K562 (cell line): ENCODE results near the gene TAC3. TPM values are rescaled to one million over a fixed set of nuclear protein-coding genes. Genes with fewer than 3 reads are reported as not detected.

Source experiments
- CBFB ChIP-seq: sonication (generic); formaldehyde crosslinking; IDR thresholded peaks from 2 replicates; pipeline ENCODE4 v1.4.0; 2020; ENCODE audit warnings: mild to moderate bottlenecking, missing genetic modification reagents
- FOXJ3 ChIP-seq: sonication (generic); formaldehyde crosslinking; IDR thresholded peaks from 2 replicates; pipeline ENCODE4 v1.4.0; 2020; ENCODE audit warnings: mild to moderate bottlenecking, missing genetic modification reagents
- GTF2A2 ChIP-seq: IDR thresholded peaks from 2 replicates; pipeline ENCODE4 v1.6.1; 2016; ENCODE audit warnings: mild to moderate bottlenecking, missing genetic modification characterization, missing compliant biosample characterization
- HDAC2 ChIP-seq: fragments of 450-650 bp; IDR thresholded peaks from 2 replicates; pipeline ENCODE4 v1.6.1; 2016; ENCODE audit warnings: mild to moderate bottlenecking
- IRF9 ChIP-seq: fragments of 450-650 bp; IDR thresholded peaks from 2 replicates; pipeline ENCODE4 v1.6.1; 2016; ENCODE audit warnings: missing biosample characterization, missing genetic modification characterization
- OTX1 ChIP-seq: fragments of 450-650 bp; formaldehyde crosslinking; IDR thresholded peaks from 2 replicates; pipeline ENCODE4 v1.4.0; 2022; ENCODE audit warnings: mild to moderate bottlenecking
- POLR2AphosphoS5 ChIP-seq: IDR thresholded peaks from 2 replicates; pipeline ENCODE4 v1.6.1; 2011; ENCODE audit warnings: mild to moderate bottlenecking, low read depth, low read length, moderate library complexity; ENCODE audit not compliant: control insufficient read depth, insufficient read depth
- PRMT5 ChIP-seq: sonication (generic); formaldehyde crosslinking; IDR thresholded peaks from 2 replicates; pipeline ENCODE4 v1.5.0; 2020; ENCODE audit warnings: missing genetic modification reagents
- RAD21 ChIP-seq, 2 experiments: fragments of 250-450 bp in 1 of 2; fragments of 450-650 bp in 1 of 2; sonication (Bioruptor Pico) in 1 of 2; formaldehyde crosslinking in 1 of 2; IDR thresholded peaks in 1 of 2; conservative IDR thresholded peaks in 1 of 2; 2 replicates each; pipeline versions ENCODE4 v1.4.0 to v1.8.0; 2020 to 2022; ENCODE audit warnings: mild to moderate bottlenecking in 2 of 2, moderate library complexity in 1 of 2
- SIRT6 ChIP-seq: IDR thresholded peaks from one replicate; pipeline ENCODE4 v1.6.1; 2012; ENCODE audit warnings: low read depth, mild to moderate bottlenecking, control low read depth, inconsistent platforms, low read length, moderate library complexity
- SLC30A9 ChIP-seq: fragments of 250-450 bp; sonication (Bioruptor Pico); IDR thresholded peaks from 2 replicates; pipeline ENCODE4 v1.8.0; 2022; ENCODE audit warnings: mild to moderate bottlenecking, moderate library complexity
- TFAM ChIP-seq: fragments of 250-450 bp; sonication (Bioruptor Pico); conservative IDR thresholded peaks from 2 replicates; pipeline ENCODE4 v1.5.0; 2021; ENCODE audit warnings: mild to moderate bottlenecking, moderate library complexity
- TSHZ1 ChIP-seq: fragments of 250-450 bp; sonication (Bioruptor Pico); IDR thresholded peaks from 2 replicates; pipeline ENCODE4 v1.4.0; 2020; ENCODE audit warnings: mild to moderate bottlenecking, moderate library complexity
- ZNF143 ChIP-seq: sonication (generic); formaldehyde crosslinking; IDR thresholded peaks from 2 replicates; pipeline ENCODE4 v1.9.0; 2022; ENCODE audit warnings: mild to moderate bottlenecking, missing genetic modification reagents
- ZNF282 ChIP-seq: sonication (generic); formaldehyde crosslinking; IDR thresholded peaks from 2 replicates; pipeline ENCODE4 v1.8.1; 2023; ENCODE audit warnings: missing genetic modification reagents
- polyA plus RNA-seq, 8 experiments: library from polyadenylated mRNA; depleted of rRNA in 4 of 8; stranded (reverse) in 5 of 8; unstranded in 3 of 8; fragments of >200 nt; fragmentation: Nextera tagmentation in 2 of 8; fragmentation: Illumina TruSeq in 1 of 8; extraction: Ambion mirVana in 2 of 8; extraction: Trizol in 1 of 8; gene quantifications; 2 replicates each; pipeline versions ENCODE4 v1.2.1 to v1.2.3, GENCODE V29; 2011 to 2014; ENCODE audit warnings: inconsistent platforms in 1 of 8, missing spikeins in 1 of 8
- total RNA-seq, 7 experiments: library from RNA; depleted of rRNA in 6 of 7; stranded (reverse); fragments of >200 nt in 6 of 7; fragmentation: Illumina TruSeq in 2 of 7; extraction: Trizol in 2 of 7; gene quantifications; 2 replicates each; pipeline versions ENCODE4 v1.2.1 to v1.2.3, GENCODE V29; 2011 to 2021; ENCODE audit warnings: low replicate concordance in 1 of 7
- TF ChIP-seq, protein P1 (sequence below): sonication (generic); formaldehyde crosslinking; IDR thresholded peaks from 2 replicates; pipeline ENCODE4 v1.8.1; 2023; ENCODE audit warnings: mild to moderate bottlenecking, missing genetic modification reagents

The TAC3 gene
- total and polyA plus RNA-seq, 9 of the 15 experiments (the other 6 are each of a cell fraction or from before 2014, with no cell fraction given), result 0.29 to 2.8 (median 1.4) TPM

GRCh38 chr12:57005980-57006808, 10.1 kb downstream of the TAC3 start, which contains the start of gene ZBTB39 (continued):
- TF ChIP-seq SLC30A9 (CRISPR knock-in tag) (no peak), OTX1 (CRISPR knock-in tag) (no peak), FOXJ3 (no peak), POLR2AphosphoS5 (peak; percentile 62; the same call in 1 of the 2 replicates), TSHZ1 (CRISPR knock-in tag) (no peak), IRF9 (tag) (no peak), ZNF143 (CRISPR knock-in tag) (no peak), SIRT6 (no peak), RAD21 (CRISPR knock-in tag; conservative IDR thresholded peaks at IDR 0.05 in 1 of 2, IDR thresholded peaks at IDR 0.05 in 1 of 2) (0 out of 4 replicates have a peak, but pooled peaks of 1 of the 2 experiments have one; percentile 8), ZNF282 (CRISPR knock-in tag) (no peak), PRMT5 (CRISPR knock-in tag) (no peak), CBFB (CRISPR knock-in tag) (no peak), TFAM (CRISPR knock-in tag) (no peak), GTF2A2 (tag) (no peak), HDAC2 (no peak)
- TF ChIP-seq, protein P1, sequence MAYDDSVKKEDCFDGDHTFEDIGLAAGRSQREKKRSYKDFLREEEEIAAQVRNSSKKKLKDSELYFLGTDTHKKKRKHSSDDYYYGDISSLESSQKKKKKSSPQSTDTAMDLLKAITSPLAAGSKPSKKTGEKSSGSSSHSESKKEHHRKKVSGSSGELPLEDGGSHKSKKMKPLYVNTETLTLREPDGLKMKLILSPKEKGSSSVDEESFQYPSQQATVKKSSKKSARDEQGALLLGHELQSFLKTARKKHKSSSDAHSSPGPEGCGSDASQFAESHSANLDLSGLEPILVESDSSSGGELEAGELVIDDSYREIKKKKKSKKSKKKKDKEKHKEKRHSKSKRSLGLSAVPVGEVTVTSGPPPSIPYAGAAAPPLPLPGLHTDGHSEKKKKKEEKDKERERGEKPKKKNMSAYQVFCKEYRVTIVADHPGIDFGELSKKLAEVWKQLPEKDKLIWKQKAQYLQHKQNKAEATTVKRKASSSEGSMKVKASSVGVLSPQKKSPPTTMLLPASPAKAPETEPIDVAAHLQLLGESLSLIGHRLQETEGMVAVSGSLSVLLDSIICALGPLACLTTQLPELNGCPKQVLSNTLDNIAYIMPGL (CRISPR knock-in tag), result no peak
